ENCODE results near the gene UTP11.

GRCh38 chr1:37987679-37988078, 24.9 kb upstream of the UTP11 start:
- TF ChIP-seq, protein P1, sequence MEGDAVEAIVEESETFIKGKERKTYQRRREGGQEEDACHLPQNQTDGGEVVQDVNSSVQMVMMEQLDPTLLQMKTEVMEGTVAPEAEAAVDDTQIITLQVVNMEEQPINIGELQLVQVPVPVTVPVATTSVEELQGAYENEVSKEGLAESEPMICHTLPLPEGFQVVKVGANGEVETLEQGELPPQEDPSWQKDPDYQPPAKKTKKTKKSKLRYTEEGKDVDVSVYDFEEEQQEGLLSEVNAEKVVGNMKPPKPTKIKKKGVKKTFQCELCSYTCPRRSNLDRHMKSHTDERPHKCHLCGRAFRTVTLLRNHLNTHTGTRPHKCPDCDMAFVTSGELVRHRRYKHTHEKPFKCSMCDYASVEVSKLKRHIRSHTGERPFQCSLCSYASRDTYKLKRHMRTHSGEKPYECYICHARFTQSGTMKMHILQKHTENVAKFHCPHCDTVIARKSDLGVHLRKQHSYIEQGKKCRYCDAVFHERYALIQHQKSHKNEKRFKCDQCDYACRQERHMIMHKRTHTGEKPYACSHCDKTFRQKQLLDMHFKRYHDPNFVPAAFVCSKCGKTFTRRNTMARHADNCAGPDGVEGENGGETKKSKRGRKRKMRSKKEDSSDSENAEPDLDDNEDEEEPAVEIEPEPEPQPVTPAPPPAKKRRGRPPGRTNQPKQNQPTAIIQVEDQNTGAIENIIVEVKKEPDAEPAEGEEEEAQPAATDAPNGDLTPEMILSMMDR (IDR thresholded peaks at IDR 0.05), result no peak
- no peak for TF ChIP-seq POLR2A (IDR thresholded peaks at IDR 0.05)
